CMK (cell line): ENCODE data around the gene ANAPC4.
A peak's percentile ranks its signal among the peaks of the same experiment; 100 is the strongest.

ENCODE experiments used
- DNase-seq: peaks from one replicate; pipeline ENCODE4 v3.0.0-alpha.2; 2010; ENCODE audit warnings: low read depth

Gene ANAPC4

DNA sequence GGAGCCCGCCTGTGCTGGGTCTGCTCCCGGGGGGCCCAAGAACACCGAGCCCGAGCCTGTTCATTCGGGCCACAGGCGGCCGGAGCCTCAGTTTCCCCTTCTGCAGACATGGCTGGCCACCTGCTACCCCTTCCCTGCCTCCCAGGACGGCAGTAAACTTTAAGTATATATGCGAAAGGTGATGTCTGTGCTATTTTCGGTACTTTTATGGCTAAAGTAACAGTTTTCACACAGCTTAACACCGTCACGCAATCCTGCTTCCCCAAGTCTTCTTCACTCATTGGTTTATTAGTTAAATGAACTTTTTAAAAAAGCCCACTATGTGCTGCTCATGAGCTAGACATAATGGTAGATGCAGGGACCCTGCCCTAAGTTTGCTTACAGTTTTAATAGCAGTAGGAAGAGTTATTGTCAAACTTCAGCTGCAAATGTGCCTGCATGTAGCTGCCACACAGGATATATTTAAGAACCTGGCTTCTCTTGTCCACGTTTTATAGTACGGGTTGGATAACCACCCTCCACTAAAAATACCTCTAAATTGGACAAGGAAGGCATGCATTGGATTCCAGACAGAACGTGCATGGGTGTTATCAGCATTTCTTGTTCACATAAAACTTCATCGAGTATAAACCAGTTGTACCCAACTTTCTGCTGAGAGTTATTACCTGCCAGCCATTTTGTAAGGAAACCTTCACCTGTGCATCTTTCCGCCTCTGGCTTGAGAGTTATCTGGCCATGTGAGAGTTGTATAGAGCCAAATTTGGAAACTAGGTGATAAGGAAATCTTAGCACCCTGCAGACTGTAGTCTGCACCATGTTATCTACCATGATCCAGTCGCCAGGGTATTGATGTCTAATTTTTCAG lies 741 bp downstream of the ANAPC4 start:
- DNase-seq = peak; percentile 12

DNA sequence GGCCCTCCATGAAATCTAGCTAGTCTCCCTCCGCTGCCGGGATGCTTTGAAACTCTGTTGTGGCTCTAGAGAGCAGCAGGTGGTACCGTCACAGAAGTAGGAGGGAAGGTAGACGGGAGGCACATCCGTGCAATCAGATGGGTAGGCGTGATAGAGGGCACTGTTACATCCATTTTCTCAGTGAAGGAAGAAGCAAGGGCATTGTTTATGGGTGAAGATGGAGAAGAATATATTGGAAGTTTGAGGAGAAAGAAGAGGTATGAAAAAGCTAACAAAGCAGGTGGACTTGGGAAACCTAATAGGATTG lies 1.3 kb downstream of the ANAPC4 start:
- no peak for DNase-seq

DNA sequence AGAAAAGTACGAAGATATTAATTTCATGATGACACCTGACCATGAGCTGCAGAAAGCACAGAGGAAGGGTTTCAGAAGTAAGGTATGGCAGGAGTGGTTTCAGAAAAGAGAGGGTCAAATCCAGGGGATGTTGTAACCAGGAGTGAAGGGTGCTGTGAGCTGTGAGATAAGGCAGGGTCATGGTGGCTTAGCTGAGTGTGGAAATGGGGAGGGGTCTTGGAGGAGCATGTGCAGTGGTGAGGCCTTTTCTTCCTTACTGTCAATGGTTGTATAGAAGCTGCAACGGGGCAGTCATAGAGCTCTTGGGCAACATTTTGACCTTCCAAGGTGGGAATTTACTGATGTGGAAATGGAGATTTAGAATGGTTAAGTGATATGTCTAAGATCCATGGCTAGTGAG lies 2.5 kb downstream of the ANAPC4 start:
- no peak for DNase-seq

DNA sequence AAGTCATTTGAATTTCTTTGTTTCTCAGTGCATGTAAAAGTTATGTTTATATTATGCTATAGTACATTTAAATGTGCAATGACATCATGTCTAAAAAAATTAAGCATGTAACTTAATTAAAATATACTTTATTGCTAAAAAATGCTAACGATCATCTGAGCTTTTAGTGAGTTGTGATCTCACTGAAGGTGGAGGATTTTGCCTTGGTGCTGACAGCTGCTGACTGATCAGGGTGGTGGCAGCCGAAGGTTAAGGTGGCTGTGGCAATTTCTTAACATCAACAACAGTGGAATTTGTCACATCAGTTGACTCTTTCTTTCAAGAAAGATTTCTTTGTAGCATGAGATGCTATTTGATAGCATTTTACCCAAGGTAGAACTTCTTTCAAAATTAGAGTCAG lies 6.6 kb downstream of the ANAPC4 start:
- DNase-seq = no peak

DNA sequence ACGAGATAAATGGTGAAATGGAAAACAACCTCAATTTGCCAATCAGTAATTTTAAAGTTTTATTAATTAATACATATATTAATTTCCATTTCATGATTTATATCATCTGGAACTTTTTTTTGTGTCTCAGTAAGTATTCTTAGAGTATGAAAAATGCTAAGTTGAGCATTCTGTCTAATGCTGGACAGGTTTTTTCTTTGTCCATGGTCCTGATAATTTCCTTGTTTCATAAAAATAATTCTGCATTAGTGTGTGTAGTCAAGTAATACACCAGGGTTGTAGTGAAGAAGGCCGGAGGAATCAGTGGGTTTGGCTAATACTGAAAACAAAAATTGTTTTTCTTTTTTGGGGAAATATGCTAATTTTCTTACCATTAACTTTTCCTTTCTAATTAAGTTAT lies 9.9 kb downstream of the ANAPC4 start:
- DNase-seq = no peak

DNA sequence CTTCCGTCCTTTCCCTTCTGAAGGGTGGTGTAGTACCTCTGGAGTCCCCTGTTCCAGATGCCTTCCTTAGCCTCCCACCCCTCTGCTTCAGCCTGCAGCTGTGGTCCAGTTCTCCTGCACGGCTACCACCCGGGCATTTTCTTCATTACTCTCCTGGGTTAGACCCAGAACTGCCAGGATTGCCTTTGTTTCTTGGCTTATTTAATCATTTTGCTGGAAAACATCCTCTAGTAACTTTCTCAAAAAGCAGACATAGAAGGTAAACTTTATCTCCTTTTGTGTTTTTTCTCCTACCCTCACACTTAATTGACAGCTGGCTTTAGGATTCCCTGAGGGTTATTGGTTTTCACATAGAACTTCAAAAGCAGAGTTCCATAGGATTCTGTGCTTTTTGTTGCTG lies 20.2 kb downstream of the ANAPC4 start:
- no peak for DNase-seq

DNA sequence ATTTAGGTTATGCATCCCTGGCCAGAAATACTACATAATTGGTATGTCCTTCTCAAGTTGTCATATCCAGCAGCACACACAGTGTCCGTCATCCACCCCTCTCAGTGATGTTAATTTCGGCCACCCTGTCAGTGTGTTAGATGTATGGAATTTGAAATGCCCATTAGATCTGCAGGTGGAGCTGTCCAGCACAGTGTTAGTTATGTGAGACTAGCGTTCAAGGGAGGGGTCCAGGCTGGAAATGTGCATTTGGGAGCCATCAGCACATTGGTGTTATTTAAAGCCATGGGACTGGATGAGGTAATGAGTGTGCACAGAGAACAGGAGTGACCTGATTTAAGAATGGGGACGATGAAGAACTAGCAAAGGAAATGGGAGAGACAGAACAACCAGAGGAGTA lies 22.4 kb downstream of the ANAPC4 start:
- DNase-seq = no peak

DNA sequence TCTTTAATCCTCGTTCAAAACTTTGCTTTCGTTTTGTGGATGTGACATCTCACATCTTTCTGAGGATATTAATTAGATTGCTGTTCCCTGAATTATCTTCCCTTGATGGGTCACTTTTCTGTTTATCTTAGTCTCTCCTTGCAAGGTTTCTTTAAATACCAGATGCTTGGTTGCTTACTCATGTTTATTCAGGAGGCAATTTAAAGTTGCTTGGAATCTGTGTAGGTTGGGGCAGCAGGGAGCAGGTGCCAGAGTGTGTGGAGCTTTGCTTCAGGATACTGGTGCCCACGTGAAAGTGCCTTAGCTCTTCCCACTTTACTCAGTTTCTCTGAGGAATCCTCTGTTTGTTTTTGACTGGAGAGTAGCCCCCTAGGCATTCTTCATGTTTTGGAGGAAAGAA lies 24.0 kb downstream of the ANAPC4 start:
- DNase-seq = no peak

DNA sequence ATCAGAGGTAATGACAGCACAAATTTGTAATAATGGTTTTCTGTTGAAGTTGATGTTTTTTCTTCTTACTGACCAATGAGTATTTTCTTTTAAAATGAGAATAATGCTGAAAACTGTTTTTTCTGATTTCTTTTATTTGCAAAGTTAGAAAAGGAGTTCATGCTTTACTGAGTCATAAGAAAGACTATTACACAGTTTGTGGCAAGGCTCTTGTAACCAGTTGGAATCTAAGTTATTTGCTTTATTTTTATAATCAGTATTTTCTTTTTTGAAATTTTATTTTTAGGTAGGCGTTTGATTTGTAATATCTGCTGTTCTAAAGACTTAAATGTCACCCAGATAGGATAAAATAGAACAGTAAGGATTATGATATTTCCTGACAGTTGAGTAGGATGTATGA lies 25.5 kb downstream of the ANAPC4 start:
- DNase-seq = no peak

DNA sequence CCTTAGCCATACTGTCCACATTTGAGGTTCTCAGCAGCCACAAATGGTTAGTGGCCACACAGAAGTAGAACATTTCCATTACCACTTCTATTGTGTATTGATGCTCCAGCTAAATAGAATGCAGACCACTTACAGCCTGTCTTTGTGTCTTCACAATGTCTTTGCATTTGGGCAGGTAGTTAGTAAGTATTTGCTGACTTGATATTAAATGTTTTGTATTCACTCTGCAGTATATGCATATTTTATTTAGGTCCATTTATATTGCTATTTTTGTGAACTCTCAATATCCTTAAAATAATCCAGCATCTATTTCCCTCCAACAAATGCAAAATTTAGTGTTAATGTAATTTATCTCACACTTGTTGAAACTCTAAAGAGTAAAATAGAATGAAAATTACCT lies 26.6 kb downstream of the ANAPC4 start:
- no peak for DNase-seq

DNA sequence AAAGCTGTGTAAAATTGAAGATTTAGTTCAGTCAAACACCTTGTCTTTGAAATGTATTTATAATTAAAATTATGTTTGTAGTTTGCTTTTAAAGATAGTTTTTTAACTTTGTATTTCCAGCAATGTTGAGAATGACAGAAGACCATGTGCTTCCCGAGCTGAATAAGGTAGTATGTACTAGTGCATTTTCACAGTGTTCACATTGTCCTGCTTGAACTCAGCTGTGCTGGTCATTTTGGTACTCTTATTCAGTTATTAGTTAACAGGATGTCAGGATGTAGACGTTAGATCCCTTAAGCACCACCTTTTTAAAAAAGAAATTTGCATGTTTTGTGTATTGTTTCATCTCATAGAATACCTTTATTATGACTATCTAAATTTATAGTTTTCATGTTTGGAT lies 28.4 kb downstream of the ANAPC4 start:
- no peak for DNase-seq

DNA sequence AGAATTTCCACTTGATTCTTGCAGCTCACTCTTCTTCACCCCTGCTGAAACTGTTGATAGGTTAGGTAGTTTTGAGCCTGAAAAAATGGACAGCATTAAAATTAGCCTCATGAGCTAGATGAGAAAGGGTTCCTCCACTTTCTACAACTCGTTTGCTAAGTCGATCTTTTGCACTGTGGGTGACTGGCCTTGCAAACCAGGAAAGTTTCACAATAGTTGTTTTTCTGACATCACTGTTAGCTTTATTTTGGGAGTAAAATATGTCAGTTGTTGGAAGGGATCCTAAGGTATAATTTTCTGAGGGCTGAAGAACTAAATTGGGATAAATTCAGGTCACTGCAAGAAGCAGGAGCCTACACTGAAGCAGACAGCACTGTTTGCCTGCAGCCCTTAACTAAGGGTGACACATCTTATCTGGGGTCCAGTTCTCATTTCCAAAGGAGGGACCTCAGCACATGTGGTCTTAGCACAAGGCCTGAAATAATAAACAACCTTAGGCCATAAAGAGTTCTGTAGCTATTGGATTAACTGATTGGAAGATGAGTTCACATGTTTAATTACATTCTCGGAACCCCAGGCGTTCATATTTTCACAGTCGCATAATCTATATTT lies 29.1 kb downstream of the ANAPC4 start:
- no peak for DNase-seq

DNA sequence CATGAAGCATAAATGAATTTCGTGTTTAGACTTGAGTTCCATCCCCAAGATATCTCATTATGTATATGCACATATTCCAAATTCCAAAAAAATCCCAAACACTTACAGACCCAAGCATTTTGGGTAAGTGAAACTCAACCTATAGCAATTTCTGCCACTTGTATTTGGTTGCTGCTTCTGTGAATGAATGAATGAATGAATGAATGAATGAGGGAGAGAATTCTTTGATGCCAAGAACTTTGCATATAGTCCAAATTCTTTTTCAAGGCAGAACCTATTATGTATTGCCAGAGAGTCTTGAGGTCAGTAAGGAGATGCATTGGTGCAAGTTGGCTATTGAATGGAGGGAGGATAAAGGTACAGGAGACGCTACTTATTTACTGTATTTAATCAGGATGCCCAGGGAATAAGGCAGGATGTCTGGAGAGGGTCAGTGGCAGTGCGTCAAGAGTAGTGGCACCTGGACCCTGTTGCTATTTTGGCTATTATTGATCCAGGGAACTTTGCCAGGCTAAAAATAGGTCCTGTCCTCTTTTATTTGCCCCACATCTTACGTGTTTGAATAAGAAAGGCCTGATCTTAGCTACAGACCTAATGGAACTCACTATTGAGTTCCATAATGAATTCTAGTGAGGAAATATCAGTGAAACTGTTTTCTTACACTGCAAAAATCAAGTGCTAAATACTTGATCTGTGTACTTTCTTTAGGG lies 33.9 kb downstream of the ANAPC4 start:
- no peak for DNase-seq

DNA sequence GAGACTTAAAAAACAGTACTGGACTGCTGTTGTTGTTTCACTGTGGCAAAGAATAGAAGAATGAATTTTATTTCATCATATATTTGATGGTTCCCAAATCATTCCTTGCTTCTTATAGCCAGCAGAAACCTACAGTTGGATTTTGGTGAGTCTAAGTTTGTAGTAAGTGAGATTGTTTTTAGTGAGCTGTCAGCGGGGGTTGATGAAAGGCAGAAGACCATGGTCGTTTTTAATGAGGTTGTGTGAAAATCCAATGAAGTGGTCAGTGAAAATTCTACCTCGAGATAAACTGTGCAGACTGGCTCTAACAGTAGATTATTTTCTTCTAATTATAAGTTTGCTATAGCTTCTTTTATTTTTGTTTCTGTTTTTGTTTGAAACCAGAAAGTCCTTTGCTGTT lies 36.2 kb downstream of the ANAPC4 start:
- DNase-seq = no peak

DNA sequence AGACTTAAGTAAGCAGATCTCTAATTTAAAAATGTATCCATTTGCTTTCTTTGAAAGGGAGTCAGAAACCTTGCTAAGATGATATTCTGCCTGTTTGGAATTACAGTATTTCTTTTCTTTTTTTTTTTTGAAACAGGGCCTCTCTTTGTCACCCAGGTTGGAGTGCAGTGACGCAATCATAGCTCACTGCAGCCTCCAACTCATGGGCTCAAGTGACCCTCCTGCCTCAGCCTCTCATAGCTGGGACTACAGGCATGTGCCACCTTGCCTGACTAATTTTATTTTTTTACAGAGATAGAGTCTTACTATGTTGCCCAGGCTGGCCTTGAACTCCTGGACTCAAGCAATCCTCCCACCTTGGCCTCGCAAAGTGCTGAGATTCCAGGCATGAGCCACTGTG lies 40.0 kb downstream of the ANAPC4 start:
- DNase-seq = no peak

DNA sequence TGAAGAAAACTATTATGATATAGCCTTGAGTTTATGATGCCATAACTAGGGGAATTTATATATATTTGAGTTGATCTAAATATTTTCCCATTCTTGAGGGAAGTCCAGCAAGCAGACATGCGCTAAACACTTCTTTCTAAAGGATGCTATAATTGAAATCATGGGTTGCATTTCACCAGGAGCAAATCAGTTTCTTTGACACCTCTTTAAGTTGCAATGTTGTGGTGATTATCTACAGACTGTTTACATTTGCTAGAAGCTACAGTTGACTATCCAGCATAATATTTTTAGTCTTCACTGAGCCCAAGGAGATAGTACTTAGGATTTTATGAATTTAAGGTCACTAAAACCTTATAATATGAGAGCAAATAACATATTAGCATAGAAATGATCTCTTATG lies 43.9 kb downstream of the ANAPC4 start:
- no peak for DNase-seq

DNA sequence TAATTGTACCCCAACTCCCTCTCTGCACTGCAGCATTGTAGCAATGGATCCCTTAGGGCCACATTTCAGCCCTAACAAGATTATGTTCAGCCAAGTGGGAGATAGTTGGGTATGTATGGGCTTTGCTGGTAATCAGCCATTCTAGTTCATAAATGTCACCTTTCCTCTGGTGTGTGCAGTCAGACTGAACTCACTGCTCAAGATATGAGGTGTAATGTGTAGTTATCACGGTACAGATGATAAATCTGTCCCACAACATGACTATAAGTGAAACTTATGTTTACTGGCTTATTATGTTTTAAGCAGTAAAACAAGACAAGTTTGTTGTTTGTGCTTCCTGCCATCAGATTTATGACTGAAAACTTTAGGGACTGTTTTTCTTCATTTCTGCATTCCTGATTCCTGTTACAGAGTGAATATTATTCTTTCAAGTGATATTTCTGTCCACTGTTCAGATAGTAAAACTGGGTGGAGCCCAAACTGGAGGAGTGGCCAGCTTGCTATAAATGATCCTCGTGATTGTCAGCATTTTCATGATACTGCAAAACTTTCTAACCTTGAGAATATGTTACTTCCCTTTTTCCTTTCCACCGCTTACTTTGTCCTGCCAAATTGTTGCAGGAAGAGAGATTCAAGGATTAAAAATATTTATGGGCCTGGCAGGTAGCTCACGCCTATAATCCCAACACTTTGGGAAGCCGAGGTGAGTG lies 44.9 kb downstream of the ANAPC4 start:
- DNase-seq = no peak

DNA sequence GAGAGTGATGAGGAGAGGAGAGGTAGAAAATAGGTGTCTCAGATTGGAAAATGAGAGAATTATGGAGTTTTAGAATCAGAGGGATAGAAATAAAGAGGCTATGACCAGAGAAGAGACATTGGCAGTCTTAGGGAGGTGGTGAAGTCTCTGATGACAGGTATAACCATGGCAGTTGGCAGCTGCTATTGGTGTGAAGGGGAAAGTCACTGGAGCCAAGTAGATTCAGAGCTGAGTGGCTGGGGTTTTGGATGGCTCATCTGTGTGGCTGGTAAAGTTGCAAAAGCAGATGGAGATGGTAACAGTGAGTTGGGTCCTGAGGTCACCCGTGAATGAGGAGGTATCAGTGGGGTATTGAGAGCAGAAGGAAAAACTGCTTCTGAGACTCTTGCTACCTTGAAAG lies 46.5 kb downstream of the ANAPC4 start:
- no peak for DNase-seq

DNA sequence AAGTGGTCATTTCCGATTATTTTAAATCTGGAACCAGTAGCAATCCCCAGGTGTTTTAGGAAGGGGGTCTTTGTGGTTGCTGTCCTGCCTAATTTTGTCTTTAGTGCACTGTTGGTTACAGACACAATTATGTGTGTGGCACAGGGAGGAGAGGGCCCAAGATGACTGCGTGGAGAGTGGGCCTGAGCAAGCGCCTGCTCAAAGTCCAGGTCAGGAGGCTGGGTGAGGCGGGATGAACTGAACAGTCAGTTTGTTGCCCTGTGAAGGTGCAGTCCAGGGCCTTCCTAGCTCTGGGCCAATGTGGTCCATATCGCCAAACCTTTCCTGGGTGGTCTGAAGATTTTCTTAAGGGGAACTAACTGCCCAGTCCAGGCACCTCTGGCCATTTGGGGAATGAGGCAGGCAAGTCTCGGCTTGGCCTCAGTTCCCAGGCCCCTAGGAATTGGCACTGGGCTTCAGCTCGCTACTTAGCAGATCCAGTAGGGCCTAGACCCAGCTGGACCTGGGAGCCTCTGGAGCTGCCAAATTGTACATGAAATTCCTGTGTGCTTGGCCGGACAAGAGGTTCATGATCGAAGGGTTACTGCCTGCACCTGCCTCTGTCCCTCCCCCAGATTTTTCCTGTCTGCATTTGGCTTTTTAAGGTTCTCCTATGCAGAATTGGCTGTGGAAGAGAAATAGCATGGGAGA lies 47.6 kb downstream of the ANAPC4 start:
- DNase-seq = no peak

DNA sequence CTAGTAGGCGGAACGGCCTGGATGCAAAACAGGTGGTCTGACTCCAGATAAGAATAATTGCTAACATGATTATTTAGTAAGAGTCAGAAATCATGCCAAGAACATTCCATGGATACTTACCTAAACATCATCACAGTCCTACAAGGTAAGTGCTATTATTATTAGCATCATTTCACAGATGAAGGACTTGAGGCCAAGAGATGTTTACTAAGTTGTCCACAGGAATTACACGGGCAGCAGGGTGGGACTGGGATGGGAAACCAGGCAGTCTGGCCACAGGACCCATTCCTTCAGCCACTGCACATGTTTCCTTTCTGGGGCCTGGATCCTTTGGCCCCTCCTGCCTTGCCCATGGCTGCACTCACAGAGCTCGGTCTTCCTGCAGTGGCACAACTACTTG lies 48.3 kb downstream of the ANAPC4 start:
- DNase-seq = no peak

DNA sequence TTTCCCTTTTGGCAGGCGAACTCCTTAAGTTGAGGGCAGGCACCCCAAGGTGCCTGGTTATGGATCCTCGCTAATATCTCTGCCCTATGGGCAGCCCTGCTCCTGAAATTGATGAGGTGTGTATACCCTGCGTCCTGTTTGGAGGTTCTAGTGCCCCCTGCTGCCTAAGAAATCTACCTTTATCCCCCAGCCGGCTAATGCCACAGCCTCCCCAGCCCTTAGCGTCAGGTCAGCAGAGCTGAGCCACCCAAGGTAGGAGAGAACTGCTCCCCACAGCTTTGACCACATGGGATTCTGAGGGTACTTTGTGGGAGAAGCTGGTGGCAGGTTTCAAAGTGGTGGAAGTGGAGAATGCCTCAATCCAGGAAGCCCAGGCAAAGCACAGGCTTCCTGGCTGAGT lies 50.8 kb downstream of the ANAPC4 start:
- no peak for DNase-seq

DNA sequence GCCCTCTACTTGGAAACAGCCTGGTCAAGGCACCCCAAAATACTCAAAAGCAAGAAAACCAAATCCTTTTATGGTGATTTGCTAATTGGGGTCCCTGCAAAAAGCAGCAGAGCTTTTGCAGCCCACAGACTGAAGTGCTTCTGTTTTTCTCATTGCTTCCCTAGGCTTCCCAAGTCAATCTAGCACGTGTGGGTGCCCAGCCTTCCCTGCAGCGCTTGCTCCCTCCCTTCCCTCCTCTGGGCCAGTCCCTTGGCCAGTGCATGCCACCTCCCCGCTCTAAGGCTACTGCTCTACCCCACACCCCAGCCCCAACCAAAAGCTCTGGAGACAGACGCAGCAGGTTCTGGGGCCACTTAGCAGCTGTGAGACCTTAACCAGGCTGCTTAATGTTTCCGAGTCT lies 53.6 kb downstream of the ANAPC4 start:
- DNase-seq = no peak
